ENCODE data around the gene CALD1. TPM values are rescaled to one million over a fixed set of nuclear protein-coding genes. Genes with fewer than 3 reads are reported as not detected.
A peak's percentile ranks its signal among the peaks of the same experiment; 100 is the strongest.

CALD1 gene
- polyA plus RNA-seq, 10 donors: 121 to 190 (median 136) TPM

DNA sequence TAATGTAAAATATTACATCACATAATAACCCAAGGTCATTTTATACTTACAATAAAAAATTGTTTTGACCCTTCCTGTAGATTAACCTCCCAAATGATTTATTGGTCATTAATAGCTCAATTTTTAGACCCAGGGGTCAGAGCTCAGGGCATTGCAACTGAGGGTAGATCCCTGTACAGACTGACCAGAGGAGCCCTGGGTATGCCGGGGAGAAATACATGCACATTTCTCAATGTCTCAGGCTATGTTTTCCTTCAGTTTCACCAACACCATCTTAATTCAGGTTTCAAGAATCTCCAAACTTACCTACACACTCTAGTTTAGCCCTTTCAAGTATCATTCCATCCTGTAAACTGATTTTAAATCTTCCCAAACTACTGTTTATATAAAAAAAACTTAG lies 46.2 kb downstream of the CALD1 start:
- DNase-seq: no peak

DNA sequence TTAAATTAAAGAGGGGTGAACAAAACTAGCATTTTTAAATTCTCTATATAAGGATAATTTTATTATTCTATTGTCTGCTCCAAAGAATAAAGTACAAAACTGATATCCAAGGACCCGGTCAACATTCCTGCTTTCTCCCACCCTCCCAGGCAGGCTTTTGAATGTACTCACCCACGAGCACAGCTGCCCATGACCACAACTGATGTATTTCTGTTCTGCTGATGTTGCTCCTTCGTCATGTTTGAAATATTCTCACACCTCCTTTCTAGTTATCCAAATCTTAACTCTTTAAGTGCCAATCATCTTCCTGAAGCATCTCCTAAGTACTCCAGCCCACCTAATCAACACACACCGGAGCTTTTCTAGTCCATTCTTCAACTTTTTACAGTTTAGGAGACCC lies 46.7 kb downstream of the CALD1 start:
- peak in 1 of 3 donors; percentile 55 for DNase-seq

DNA sequence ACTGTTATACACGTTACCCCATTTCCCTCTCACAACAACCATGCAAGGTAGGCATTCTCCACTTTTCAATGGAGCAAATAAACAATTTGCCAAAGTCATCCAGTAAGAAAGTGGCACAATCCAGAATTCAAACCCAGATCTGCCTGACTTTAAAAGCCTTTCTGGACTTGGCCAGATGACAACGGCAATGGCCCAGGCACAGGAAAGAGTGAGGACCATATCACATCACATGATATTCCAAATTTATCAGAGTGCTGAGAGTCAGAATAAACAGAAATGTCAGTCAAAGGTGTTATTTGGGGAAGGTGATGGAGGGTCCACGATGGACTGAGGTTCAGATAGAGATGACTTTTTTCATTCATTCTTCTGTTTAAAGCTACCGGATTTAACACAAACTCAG lies 48.0 kb downstream of the CALD1 start:
- no peak for DNase-seq

DNA sequence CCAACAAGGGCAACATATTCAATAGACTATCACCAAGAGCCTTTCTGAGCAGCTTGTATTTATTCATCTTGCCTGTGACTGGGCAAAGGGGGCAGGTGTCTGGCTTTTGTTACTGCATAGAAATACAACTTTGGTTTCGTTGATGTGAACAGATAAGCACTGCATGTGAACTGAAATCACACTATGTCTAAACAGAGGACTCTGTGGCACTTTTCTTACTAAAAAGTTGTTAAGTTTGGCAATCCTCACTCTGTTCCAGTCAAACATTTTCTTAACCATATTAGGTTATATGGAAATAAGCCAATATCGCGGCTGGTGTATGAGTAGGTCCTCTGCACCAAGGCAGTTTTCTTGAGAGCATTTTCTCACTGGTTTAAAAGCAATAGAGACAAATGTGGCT lies 48.5 kb downstream of the CALD1 start:
- peak in 1 of 3 donors; percentile 62 for DNase-seq

DNA sequence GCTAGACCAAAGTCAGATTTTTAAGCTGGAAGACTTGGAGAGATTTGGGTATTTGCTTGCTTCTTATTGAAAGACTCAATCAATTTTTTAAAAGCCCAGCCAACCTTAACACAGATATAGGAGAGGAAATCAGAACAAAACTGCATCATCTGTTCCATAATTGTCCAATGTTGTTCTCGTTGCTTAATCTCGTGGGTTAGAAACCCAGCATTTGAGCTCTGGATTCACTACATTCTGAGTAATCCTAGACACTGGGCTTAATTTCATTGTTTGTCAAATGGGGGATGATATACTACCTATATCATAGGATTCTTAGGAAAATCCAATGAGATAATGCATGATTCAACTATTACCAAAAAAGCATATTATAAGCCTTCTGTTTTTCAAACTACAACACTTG lies 48.9 kb downstream of the CALD1 start:
- no peak for DNase-seq

DNA sequence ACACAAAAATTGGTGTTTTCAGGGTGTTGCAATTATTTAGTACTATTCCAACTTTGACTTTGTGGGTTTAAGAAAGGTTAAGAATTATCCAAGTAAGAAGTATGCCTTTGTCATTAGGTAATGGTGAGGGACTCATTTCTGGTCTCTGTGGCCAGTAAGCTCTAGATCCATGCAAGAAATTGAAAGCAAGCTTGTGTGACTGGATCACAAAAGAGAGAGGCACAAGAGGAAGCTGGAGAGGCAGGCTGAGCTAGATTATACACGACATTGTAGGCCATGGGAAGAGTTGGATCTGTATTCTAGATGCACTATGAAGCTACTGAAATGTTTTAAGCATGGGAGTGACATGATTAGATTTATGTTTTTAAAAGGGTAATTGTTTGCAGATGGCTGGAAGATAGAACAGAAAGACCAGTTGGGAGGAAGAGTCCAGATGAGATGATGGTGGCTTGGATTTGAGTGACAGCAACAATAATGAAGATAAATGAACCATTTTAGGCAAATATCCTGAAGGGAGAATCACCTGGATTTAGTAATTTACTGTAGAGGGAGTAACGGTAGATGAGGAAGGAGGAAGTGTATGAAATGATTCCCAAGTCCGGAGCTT lies 50.0 kb downstream of the CALD1 start:
- DNase-seq: no peak

DNA sequence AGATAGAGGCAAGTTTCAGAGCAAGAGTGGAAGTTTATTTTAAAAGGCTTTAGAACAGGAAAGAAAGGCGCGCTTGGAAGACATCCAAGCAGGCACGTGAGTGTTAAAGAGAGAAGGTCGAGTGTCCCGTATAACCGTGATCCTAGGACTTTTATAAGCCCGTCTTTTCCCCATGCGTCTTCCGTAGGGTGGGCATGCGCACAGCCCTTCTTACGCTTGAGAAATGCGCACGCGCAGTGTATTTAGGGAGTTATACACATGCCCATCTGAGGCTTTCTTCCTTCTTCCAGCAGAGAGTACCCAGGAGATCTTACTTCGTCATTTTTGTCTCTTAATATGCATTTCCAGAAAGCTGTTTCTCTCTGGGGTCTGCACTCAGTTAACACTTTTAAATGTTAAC lies 52.4 kb downstream of the CALD1 start:
- peak in 1 of 3 donors; percentile 52 for DNase-seq

DNA sequence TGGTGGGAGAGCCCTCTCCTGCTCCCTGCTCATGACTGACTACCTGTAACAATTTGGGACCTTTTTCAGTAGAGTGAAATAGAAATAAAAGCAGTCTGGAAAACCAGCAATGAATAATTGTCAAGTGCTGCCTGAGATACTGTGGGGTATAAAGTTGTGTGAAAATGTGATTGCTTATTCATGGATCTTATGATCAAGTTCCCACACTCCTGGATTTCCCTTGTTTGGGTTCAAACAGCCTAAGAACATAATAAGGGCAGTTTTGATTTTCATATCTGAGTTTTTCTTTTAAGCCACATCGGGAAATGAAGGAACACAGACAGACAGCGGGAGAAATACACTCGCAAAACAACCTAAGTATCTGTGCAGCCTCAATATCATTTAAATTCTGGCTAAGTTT lies 52.9 kb downstream of the CALD1 start:
- DNase-seq: no peak

DNA sequence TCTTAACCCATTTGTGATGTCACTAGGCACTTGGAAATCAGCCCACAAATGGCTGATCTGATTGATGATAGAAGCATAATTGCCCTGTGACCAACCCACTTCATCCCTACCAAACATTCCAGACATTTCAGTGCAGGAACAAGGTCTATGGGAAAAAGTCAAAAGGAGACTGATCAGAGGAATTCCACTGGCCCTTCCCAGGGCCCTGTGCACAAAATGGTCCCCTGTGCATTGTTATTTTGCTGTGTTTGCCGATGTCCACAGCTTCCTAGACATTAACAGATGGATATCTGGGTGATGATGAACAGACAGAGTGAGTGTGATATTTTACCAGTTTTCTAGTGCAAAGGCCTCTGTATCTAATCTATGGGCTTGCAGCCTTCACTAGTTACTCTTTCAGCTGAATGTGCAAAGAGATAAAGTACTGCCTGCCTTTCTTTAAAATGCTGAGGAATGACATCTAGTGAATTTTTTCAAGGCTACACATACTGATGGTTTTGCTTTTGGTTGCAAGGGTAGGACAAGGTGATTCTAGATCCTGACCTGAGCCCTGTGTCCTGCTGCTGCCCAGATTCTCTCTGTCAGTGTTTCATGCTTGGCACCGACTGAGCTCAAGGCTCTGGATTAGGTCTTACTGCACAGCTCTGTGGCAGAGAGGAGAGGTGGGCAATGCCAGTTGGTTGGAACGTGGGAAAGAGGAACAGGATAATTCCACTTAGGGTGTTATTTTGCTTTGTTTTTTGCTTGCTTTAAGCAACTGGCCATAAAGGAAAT lies 55.4 kb downstream of the CALD1 start:
- peak in 1 of 3 donors; percentile 56 for DNase-seq

DNA sequence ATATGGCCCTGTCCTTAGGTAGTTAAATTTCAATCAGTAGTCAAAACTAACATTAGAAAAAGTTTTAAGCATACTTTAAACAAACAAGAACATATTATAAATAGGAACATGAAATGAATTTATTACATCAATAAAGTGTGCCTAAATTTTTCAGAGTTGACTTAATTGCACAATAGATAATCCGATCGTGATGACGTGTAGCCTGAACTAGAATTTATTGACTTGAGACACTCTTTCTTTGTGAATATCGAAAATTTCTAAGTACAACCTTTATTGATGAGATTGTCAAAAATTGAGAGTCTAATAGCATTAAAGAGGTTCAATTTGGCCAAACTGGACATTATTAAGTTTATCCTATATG lies 56.0 kb downstream of the CALD1 start:
- DNase-seq: no peak

DNA sequence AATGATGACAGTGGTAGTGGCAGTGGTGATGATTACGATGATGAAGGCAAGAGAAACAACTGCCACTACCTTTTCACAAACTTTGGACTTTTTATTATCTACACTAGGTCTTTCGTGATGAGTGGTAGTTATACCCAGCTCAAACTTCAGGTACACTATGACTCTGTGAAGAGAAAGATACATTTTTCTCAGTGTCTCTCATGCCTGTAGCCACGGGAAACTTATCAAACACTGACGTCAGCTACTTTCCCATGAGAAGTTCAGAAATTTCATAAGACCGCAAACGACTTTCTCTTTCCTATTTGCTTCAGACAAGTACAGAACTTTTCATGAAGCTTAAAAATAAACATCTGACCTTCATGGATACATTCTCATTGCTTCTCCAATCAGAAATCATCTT lies 57.0 kb downstream of the CALD1 start:
- DNase-seq: peak in 1 of 3 donors; percentile 44

DNA sequence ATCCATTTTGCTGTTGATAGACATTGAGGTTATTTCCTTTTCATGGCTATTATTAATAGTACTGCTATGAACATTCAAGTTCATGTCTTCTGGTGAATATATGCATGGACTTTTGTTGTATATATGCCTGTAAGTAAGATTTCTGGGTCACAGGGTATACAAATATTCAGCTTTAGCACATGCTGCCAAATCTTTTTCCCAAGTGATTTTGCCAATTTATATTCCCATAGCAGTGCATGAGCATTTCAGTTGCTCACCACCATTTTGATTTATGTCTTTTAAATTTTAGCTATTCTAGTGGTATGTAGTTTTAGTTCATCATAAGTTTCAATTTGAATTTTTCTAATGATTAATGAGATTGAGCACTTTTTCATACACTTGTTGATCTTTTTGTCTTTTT lies 59.9 kb downstream of the CALD1 start:
- no peak for DNase-seq

DNA sequence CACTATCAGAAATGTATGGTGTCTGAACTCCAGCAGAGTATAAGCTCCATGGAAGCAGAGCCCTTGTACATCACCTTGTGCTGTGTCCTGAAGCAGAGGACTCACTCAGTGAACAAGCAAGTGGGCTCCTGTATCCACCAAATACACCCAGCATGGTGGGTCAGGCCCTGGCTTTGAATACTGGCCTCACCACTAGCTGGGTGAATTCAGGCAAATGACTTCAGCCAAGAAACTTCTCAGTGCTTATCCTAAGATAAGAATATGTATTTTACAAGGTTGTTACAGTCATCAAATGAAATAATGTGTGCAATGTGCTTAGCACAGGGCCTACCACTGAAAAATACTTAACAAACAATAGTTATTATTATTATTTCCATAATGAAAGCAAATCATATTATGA lies 62.6 kb downstream of the CALD1 start:
- DNase-seq: no peak

DNA sequence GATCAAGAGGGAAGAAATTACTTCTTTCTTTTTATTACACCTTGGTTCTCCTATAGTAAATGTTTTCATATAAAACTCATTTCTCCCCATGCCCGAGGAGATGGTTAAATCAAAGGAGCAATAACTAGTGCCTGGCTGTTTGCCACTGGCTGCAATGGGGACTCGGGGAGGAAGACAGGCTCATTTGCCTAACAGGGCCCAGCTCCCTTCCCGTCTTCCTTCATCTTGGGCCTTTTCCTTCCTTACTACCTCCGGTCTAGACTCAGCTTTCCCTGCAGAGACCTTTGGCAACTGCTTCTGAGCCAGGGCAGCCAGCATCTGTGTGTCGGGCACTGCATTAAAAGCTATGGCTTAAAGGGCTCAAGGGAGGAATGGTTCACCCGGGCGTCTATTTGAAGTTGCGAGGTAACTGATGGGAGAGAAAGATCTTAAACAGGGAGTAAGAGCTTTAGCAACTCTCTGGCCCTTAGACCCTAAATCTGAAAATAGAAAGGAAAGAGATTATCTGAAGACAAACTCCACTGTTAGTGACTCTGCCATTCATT lies 63.5 kb downstream of the CALD1 start:
- DNase-seq: no peak

DNA sequence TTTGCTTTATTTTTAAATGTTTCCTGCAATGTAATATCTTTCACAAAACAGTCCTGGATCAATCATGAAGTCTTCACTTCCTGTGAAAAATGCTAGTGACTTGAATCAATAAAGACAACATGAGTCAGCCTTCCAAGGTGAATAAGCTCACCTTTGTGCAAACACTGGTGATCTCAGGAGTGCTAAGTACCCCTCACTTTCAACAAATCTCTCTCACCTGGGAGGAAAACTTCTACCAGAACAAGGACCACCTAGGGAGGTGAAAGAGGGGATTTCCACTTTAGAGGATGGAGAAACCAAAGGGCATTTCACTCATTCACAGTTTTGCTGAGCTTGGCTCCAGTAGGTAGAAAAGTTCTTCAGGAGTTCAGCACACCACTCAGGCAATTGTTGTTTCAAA lies 64.8 kb downstream of the CALD1 start:
- no peak for DNase-seq

DNA sequence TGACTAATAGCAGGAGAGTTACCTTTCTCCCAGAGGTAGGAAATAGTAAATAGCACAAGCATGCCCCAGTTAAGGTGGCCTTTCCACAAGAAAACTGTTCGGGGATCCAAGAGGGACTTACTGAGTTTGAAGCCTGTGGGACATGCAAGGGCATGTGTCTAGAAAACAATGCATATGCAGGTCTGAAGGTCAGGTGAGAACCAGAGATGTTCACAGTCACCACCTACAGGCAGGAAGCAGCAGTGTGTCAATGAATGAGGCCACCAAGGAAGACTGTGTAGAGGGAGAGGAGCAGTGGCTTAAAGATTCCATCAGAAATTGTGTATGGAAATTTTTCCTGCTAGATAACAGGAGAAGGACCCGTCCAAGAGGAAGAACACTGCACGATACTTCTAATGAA lies 66.0 kb downstream of the CALD1 start:
- DNase-seq: no peak

DNA sequence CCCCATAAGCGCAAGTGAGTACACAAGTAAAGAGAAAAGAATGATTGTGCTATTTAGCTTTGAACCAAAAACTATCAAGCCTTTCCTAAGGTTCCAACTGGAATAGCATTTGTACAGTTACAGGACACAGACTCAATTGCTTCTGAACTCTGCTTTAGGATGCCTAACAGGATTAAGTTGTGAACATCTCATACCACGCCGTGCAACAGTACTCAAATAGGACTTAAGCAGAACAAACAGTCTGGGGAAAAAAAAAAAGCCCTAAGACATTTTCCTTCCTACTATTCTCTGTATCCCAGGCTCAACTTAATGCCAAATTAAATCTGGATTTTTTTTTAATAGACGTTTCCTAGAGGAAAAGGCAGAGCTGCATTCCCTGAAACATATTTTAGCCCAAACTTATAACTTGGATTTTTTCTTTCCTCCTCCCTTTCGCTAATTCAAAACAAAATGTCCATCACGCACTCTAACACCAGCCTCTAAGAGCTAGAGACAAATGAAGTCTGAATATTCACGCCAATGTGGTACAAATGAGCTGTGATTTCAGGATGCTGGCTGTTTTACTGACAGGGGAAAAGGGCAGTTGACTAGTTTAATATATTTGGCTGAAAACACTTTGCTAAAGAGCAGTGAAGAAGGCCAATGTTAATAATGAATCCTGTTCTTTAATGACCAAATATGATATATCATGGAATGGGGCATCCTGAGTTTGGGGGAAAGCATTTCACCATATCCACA lies 68.6 kb downstream of the CALD1 start:
- no peak for DNase-seq

DNA sequence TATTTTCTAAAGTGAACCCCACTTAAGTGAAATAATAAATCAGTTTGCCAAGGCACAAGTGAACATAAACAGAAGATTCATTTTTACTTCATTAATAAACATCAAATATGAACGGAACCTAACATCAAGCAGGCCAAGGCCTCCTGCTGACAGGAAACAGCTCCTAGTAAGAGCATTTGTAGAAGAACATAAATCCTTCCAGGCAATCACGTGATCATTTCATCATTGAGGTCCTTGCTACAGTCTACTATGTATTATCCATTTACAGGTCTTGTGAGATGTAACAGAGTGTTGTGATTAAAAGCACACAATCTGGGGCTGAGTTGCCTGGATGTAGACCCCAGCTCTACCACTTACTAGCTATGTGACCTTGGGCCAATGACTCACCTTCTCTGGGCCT lies 70.6 kb downstream of the CALD1 start:
- no peak for DNase-seq

DNA sequence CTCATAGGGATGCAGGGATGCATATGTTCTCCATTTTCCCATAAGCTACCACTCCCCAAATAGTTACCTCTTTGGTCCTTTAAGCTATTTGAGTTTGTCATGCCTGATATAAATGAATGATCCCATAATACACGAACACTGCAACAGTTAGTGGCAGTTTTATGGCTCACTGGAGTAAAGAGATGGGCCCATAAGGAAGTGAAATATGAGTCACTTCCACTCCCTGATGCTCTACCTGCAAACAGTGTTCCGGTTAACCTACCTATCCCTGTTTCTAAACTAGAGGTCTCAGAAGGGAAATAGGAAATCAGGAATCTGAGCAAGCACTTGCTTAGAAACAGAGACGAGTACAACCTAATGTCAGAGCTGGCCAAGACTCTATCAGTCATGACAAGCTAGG lies 71.7 kb downstream of the CALD1 start:
- no peak for DNase-seq

DNA sequence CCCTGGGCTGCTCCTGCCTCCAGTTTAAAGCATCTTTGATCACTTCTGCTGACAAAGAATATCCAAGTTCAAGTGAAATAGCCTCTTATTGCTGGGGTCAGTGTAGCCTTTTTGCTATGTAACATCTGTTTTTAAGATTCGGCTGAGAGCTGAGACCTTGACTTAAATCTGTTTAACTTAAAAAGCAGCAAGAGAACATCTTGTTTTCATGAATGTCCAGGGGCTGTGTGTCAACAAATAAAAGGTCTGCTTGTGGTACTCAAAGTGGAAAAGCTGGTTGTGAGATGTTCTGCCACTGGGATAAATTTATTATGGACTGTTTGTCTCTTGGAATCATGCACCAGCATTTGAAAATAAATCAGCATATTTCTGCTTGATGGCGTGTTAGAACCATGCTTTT lies 73.2 kb downstream of the CALD1 start:
- peak in 1 of 3 donors; percentile 49 for DNase-seq

DNA sequence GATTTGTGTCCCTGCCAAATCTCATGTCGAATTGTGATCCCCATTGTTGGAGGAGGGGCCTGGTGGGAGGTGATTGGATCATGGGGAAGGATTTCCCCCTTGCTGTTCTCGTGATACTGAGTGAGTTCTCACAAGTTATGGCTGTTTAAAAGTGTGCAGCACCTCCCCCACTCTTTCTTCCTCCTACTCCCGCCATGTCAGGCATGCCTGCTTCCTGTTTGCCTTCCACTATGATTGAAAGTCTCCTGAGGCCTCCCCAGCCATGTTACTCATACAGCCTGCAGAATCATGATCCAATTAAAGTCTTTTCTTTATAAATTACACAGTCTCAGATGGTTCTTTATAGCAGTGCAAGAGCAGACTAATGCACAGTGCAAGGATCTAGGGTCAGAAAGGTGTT lies 75.4 kb downstream of the CALD1 start:
- DNase-seq: peak in 1 of 3 donors; percentile 53

DNA sequence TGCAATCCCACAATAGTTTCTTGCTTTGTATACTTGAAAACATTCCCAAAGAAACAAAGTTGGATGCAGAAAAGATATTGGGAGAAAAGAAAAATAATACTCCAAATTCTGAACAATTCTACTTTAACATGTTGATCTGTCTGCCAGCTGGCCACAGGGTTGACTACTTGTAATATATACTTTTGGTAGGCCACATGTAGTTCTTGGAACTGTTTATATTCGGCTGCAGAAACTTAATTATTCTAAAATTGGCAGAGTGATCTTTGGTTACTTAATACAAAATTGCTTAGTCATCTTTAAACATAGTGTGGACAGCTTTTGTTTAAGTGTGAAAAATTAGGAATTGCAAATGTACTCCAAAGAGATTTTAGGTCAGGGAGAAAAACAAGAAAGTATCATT lies 76.0 kb downstream of the CALD1 start:
- DNase-seq: peak in 2 of 3 donors; percentile 69 to 83

DNA sequence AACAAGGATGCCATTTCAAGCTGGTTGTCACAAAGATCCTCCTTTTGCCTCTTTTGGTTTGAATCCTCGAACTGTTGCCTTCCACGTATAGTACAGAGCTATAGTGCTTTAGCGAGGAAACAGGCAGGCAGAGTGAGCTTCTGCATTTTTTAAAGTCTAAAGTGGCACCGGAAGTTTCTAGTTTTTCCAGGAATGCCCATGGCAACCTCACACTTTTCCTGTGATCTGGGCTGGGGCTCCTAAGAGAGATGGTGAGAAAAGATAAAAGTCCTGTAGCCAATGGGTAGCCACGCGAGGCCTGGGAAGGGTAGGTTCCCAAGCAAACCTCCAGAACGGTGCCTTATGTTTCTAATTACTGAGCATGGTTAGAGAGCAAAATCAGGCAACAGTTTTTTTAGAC lies 76.7 kb downstream of the CALD1 start:
- peak in 2 of 3 donors; percentile 51 to 55 for DNase-seq
